GM12878 (cell line): ENCODE data around the gene E2F1. TPM values are rescaled to one million over a fixed set of nuclear protein-coding genes. Genes with fewer than 3 reads are reported as not detected.
"Not testable (repeated sequence)": the region's sequence is repeated elsewhere in the genome, so short reads cannot be mapped to it uniquely, and the experiment has no call there.

Experiments used
- ATAC-seq: fragments of 200-7000 bp; cut with Tn5 transposase; 3 replicates; pipeline ENCODE4 v1.9.1; 2020; ENCODE audit warnings: mild to moderate bottlenecking, moderate library complexity
- BruUV-seq: library from RNA; stranded (reverse); fragments of 400-500 nt; replicated peaks from 2 replicates; lab custom pipeline; 2021; lab: Mats Ljungman, UMichigan
- CTCF ChIA-PET: fragments of 300-600 bp; sonication (Branson Sonifier 250); formaldehyde crosslinking; extraction: SDS; loops from one replicate; lab custom pipeline; 2021; ENCODE audit warnings: inconsistent platforms; lab: Yijun Ruan, JAX
- POLR2A ChIA-PET: fragments of 350-600 bp; formaldehyde crosslinking; extraction: SDS; loops from one replicate; lab custom pipeline; 2021; ENCODE audit warnings: inconsistent platforms; lab: Charles Lee
- RAD21 ChIA-PET: fragments of 300-600 bp; sonication (Branson Sonifier 250); formaldehyde crosslinking; loops from one replicate; lab custom pipeline; 2023; ENCODE audit warnings: antibody characterized with exemption; ENCODE audit not compliant: unreplicated experiment; lab: Charles Lee
- SMC1A ChIA-PET: fragments of 300-600 bp; sonication (Branson Sonifier 250); formaldehyde crosslinking; loops from one replicate; lab custom pipeline; 2023; ENCODE audit not compliant: unreplicated experiment, uncharacterized antibody; lab: Charles Lee
- DNase-seq: peaks from one replicate; pipeline ENCODE4 v3.0.0-alpha.2; 2011; ENCODE audit warnings: low read depth, low spot score
- FAIRE-seq: peaks from 3 replicates; lab custom pipeline; 2011; peaks lifted over from hg19 to GRCh38; lab: Jason Lieb, UNC
- H2AFZ ChIP-seq: 2 replicates; pipeline ENCODE4 v1.6.0; 2011; ENCODE audit warnings: low read depth, low read length, control low read depth; ENCODE audit not compliant: control insufficient read depth
- H3K27ac ChIP-seq: 2 replicates; pipeline ENCODE4 v1.5.1; 2011; ENCODE audit warnings: control low read depth; ENCODE audit not compliant: control insufficient read depth, insufficient read depth
- H3K27me3 ChIP-seq, 2 experiments: replicated peaks in 1 of 2; 2 replicates each; pipeline versions ENCODE4 v1.6.0 to v1.6.1; 2011; ENCODE audit warnings: low read length in 1 of 2; ENCODE audit not compliant: control insufficient read depth in 2 of 2, insufficient read depth in 2 of 2
- H3K36me3 ChIP-seq, 2 experiments: 2 replicates each; pipeline ENCODE4 v1.5.1; 2011; ENCODE audit warnings: low read length in 1 of 2; ENCODE audit not compliant: control insufficient read depth in 2 of 2, insufficient read depth in 2 of 2
- H3K4me1 ChIP-seq: 2 replicates; pipeline ENCODE4 v1.6.1; 2011; ENCODE audit warnings: mild to moderate bottlenecking, low read length, moderate library complexity, mixed read lengths; ENCODE audit not compliant: control insufficient read depth, insufficient read depth
- H3K4me2 ChIP-seq: 2 replicates; pipeline ENCODE4 v1.6.0; 2011; ENCODE audit warnings: control low read depth; ENCODE audit not compliant: control insufficient read depth, insufficient read depth
- H3K4me3 ChIP-seq: fragments of 200-600 bp; sonication (generic); 2 replicates; pipeline ENCODE4 v1.5.1; 2016
- H3K79me2 ChIP-seq: 2 replicates; pipeline ENCODE4 v1.6.0; 2011; ENCODE audit warnings: low read length; ENCODE audit not compliant: control insufficient read depth, insufficient read depth
- H3K9ac ChIP-seq: 2 replicates; pipeline ENCODE4 v1.8.0; 2011; ENCODE audit warnings: low read length, control low read depth, mixed read lengths; ENCODE audit not compliant: control insufficient read depth, insufficient read depth
- H3K9me3 ChIP-seq: replicated peaks from 3 replicates; pipeline ENCODE4 v1.5.1; 2011; ENCODE audit warnings: mild to moderate bottlenecking, low read length; ENCODE audit not compliant: control insufficient read depth, insufficient read depth
- H4K20me1 ChIP-seq: 2 replicates; pipeline ENCODE4 v1.6.0; 2011; ENCODE audit not compliant: control insufficient read depth, insufficient read depth
- POU2F2 ChIP-seq: IDR thresholded peaks from 3 replicates; pipeline ENCODE4 v1.6.1; 2011; ENCODE audit warnings: low read depth, mild to moderate bottlenecking, low read length, borderline replicate concordance
- REST ChIP-seq: IDR thresholded peaks from 2 replicates; pipeline ENCODE4 v1.6.1; 2012; ENCODE audit warnings: mild to moderate bottlenecking, low read depth, low read length
- WGBS: methylation state at CpG from one replicate; pipeline ENCODE4 v1.1.6; 2016; ENCODE audit warnings: low lambda C conversion rate; ENCODE audit not compliant: insufficient replicate concordance, insufficient coverage; ENCODE audit errors: missing lambda C conversion rate; 5-methylcytosine and 5-hydroxymethylcytosine counted together
- in situ Hi-C: fragments of 300-500 bp; cut with MboI; formaldehyde crosslinking; loops from 9 replicates; pipeline ENCODE4 v1.14.3; 2018; ENCODE audit warnings: mixed read lengths
- intact Hi-C: fragments of 100-400 bp; cut with micrococcal nuclease; formaldehyde crosslinking; loops from one replicate; pipeline ENCODE4 v1.14.2; 2022; ENCODE audit not compliant: unreplicated experiment
- polyA plus RNA-seq, 11 experiments: library from polyadenylated mRNA; depleted of rRNA in 4 of 11; unstranded in 6 of 11; stranded (reverse) in 5 of 11; fragments of >200 nt; fragmentation: Nextera tagmentation in 4 of 11; fragmentation: Illumina TruSeq in 1 of 11; extraction: Ambion mirVana in 4 of 11; extraction: Trizol in 1 of 11; gene quantifications; 1 replicate in 1 of 11; 2 replicates in 10 of 11; pipeline versions ENCODE4 v1.2.1 to v1.2.3, GENCODE V29; 2011 to 2016; ENCODE audit warnings: inconsistent platforms in 2 of 11, missing spikeins in 2 of 11, low read depth in 1 of 11
- total RNA-seq, 4 experiments: library from RNA; depleted of rRNA in 3 of 4; stranded (reverse); fragments of >200 nt in 3 of 4; fragmentation: Illumina TruSeq in 1 of 4; extraction: Trizol in 1 of 4; gene quantifications; 2 replicates each; pipeline versions ENCODE4 v1.2.1 to v1.2.3, GENCODE V29; 2013 to 2021

The E2F1 gene
- total and polyA plus RNA-seq, 10 of the 15 experiments (the other 5 are each of a cell fraction or from before 2014, with no cell fraction given) = 0.29 to 50.2 (median 19.7) TPM

- H3K9me3 ChIP-seq, H3K4me3 ChIP-seq, H3K27me3 ChIP-seq, H3K36me3 ChIP-seq, H2AFZ ChIP-seq, H3K27ac ChIP-seq, POLR2A ChIA-PET, H3K79me2 ChIP-seq, intact Hi-C loops, H4K20me1 ChIP-seq, H3K9ac ChIP-seq, DNase-seq, in situ Hi-C loops, FAIRE-seq, BruUV-seq: not testable (repeated sequence)
- TF ChIP-seq POU2F2 = peak; percentile 85; the same call in 1 of the 3 replicates
- TF ChIP-seq REST = peak; percentile 82
- SMC1A ChIA-PET = interaction anchor here (0.6 to 2.0 kb wide), 7 partner anchors 10 to 115 kb away, joined by 3 to 6 read pairs (median 4); partner anchors contain the start of gene ACTL10
- CTCF ChIA-PET = interaction anchor here (0.8 to 1.3 kb wide), 2 partner anchors 38 to 96 kb away, joined by 3 to 4 read pairs; no protein-coding TSS in a partner anchor
- ATAC-seq = peak; percentile 42
- WGBS = 64% methylated on average over 14 of the region's 14 CpGs
- Histone ChIP-seq H3K4me1 (peaks cover 27% of the 10 kb centered on the region), H3K4me2 (peak overlapping the region; percentile 62; the same call in 1 of the 2 replicates)
- RAD21 ChIA-PET = interaction anchor here (1.2 kb wide), 1 partner anchor 147 kb away, joined by 5 read pairs; no protein-coding TSS in a partner anchor
These were observed 39.1 kb downstream of the E2F1 start for GRCh38 chr20:33646959-33647602.
